ENCODE data around the gene EBF3. TPM values are rescaled to one million over a fixed set of nuclear protein-coding genes. Genes with fewer than 3 reads are reported as not detected.

The EBF3 gene
- total and polyA plus RNA-seq, 10 donors, result 0.02 to 0.20 (median 0.13) TPM; not detected in 6

DNA sequence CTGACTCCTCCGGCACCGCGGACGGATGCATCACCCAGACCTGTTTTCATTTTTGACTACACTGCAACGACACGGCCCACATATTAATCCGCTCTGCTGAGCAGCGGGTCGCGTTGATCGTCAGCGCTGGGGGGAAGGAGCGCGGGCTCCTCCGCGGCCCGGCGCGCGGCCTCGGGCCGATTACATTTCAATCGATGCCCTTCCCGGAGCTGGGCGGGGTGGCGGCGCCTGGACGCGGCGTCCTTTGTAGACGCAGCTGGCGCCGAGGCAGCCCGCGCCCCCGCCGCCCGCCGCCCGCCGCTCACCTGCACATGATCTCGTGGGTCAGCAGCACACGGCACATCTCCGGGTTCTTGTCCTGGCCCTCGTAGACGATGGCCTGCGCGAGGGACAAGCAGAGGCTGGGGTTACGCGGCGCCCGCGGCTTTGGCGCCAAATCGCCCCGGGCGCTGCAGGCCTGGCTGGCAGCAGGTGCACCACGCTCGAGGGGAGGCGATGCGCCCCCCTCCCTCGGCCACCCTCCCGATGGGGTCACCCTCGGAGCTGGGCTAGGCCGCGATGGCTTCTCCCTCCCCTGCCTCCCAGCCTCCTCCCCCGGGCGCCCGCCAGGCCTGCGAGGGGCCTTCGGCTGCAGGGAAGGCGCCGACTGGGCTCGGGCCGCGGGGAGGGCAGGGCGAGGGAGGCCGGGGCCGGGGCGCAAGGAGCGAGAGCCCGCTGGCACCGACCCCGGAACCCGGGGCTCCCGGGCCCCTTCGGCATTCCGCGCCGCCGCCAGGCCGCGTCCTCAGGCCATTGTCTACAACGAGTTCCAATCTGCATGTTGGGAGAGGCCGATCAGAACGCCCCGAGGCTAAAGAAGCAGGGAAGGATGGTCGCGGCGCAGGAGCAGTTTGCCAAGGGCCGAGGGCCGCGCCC, 5.2 kb downstream of the EBF3 start:
- no peaks in the 10 kb centered on the region for H3K9me3 ChIP-seq
- no peaks in the 10 kb centered on the region for H3K36me3 ChIP-seq
- H3K4me3 ChIP-seq, result peak overlapping the region in 6 of 8 donors; percentile 6 to 57 (median 21)
- 2 to 6% (median 4%) methylated on average over 24 to 103 of the region's 103 CpGs for whole genome bisulfite sequencing, 5 donors
- no peak for TF ChIP-seq POLR2AphosphoS5 (IDR thresholded peaks at IDR 0.05)
- TF ChIP-seq, protein P1, sequence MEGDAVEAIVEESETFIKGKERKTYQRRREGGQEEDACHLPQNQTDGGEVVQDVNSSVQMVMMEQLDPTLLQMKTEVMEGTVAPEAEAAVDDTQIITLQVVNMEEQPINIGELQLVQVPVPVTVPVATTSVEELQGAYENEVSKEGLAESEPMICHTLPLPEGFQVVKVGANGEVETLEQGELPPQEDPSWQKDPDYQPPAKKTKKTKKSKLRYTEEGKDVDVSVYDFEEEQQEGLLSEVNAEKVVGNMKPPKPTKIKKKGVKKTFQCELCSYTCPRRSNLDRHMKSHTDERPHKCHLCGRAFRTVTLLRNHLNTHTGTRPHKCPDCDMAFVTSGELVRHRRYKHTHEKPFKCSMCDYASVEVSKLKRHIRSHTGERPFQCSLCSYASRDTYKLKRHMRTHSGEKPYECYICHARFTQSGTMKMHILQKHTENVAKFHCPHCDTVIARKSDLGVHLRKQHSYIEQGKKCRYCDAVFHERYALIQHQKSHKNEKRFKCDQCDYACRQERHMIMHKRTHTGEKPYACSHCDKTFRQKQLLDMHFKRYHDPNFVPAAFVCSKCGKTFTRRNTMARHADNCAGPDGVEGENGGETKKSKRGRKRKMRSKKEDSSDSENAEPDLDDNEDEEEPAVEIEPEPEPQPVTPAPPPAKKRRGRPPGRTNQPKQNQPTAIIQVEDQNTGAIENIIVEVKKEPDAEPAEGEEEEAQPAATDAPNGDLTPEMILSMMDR (IDR thresholded peaks at IDR 0.05 in 8 of 11, conservative IDR thresholded peaks at IDR 0.05 in 3 of 11), result no peak
- TF ChIP-seq POLR2A (IDR thresholded peaks at IDR 0.05), result no peak
- intact Hi-C loops (cut with DNase I; ENCODE audit: low total_unique reads), result no loop called here
- no peak overlapping the region for H3K27ac ChIP-seq
- peak; percentile 67 for DNase-seq
- peaks cover 9 to 100% (median 82%) of the 10 kb centered on the region in 7 donors for H3K27me3 ChIP-seq (replicated peaks in 1 of 7)
- peaks cover 15 to 47% (median 30%) of the 10 kb centered on the region in 6 donors for H3K4me1 ChIP-seq

DNA sequence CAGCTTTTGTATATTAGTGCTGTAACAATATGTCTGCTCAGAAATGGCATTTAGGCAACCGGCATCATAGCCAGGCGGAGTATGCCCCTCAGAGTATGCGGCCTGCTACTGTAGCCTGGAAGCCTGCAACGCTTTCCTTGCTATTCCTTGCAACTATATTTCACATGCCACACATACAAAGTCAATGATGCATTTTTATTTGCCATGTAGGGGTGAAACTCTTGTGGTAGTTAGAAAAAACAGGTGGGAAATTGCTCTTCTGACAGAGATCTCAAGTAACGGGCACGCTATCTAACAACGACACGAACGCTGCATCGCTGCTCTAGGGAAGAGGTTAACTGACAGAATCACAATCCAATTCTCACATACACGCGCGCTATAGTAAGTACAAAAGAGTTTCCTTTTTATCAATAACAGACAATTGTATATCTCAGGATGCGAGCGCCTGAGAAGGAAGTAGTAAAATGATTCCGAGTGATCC, 5.9 kb downstream of the EBF3 start:
- TF ChIP-seq POLR2AphosphoS5 (IDR thresholded peaks at IDR 0.05), result no peak
- TF ChIP-seq, protein P1 (IDR thresholded peaks at IDR 0.05 in 8 of 11, conservative IDR thresholded peaks at IDR 0.05 in 3 of 11), result no peak
- TF ChIP-seq POLR2A (IDR thresholded peaks at IDR 0.05), result no peak
- Histone ChIP-seq H3K9me3 (no peaks in the 10 kb centered on the region), H3K27ac (no peak overlapping the region), H3K27me3 (replicated peaks in 1 of 7) (peaks cover 9 to 100% (median 79%) of the 10 kb centered on the region in 7 donors), H3K4me3 (peak overlapping the region in 5 of 8 donors; percentile 16 to 57 (median 23)), H3K4me1 (peaks cover 15 to 40% (median 26%) of the 10 kb centered on the region in 6 donors), H3K36me3 (no peaks in the 10 kb centered on the region)
- intact Hi-C loops (cut with DNase I; ENCODE audit: low total_unique reads), result no loop called here
- 16 to 39% (median 22%) methylated on average over 16 of the region's 16 CpGs for WGBS, 5 donors
- no peak for DNase-seq

DNA sequence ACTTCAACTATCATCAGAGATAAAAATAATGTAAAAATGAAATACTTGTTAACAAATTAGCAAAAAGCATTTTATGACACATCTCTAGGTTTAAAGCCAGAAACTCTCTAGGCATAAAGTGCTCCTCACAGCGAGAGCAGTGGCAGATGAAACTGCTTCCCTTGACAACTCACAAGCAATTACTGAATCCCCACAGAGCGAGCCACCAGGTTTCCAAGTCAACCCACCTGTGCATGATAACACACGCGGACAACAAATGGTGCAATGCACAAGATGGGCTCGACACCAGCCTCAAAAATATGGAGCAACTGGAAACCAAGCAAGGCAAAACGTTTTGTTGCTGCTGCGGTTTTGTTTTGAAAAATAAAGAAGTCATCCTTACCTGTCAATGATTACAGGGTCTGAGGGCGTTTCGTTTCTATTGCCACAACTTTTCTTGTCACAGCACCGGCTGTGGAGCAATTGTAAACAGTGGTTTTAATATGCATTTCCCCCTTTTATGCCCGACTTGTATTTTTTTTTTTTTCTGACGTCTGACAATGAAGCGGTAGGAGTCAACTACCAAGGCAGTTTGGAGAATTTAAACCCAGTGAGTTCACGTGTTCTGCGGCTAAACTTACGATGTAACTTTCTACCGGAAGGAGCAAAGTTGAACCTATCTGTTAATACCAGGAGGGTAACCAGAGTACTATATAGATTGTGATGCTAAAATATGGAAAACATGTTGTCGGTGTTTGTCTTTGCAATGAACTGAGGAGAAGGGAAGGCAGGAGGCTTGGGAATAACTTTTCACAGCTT, 7.0 kb downstream of the EBF3 start:
- WGBS, 5 donors, result 30 to 56% (median 45%) methylated on average over 18 of the region's 18 CpGs
- peaks cover 6 to 92% (median 69%) of the 10 kb centered on the region in 7 donors for H3K27me3 ChIP-seq (replicated peaks in 1 of 7)
- H3K4me1 ChIP-seq, result peaks cover 6 to 29% (median 17%) of the 10 kb centered on the region in 6 donors
- peak; percentile 15 for DNase-seq
- no peaks in the 10 kb centered on the region for H3K9me3 ChIP-seq
- H3K36me3 ChIP-seq, result no peaks in the 10 kb centered on the region
- TF ChIP-seq, protein P1 (IDR thresholded peaks at IDR 0.05 in 8 of 11, conservative IDR thresholded peaks at IDR 0.05 in 3 of 11), result no peak
- TF ChIP-seq POLR2A (IDR thresholded peaks at IDR 0.05) (no peak), POLR2AphosphoS5 (IDR thresholded peaks at IDR 0.05) (no peak)
- H3K4me3 ChIP-seq, result no peak overlapping the region
- intact Hi-C loops (cut with DNase I; ENCODE audit: low total_unique reads), result no loop called here
- H3K27ac ChIP-seq, result no peak overlapping the region
